PC-3 (cell line): ENCODE data around the gene SPTLC2. TPM values are rescaled to one million over a fixed set of nuclear protein-coding genes. Genes with fewer than 3 reads are reported as not detected.

Experiments
- ATAC-seq: fragments of 200-7000 bp; cut with Tn5 transposase; 2 replicates; pipeline ENCODE4 v1.9.1; 2020; ENCODE audit warnings: mild to moderate bottlenecking, moderate library complexity
- BruUV-seq: library from RNA; stranded (reverse); fragments of 400-500 nt; replicated peaks from 2 replicates; lab custom pipeline; 2021; lab: Mats Ljungman, UMichigan
- CTCF ChIA-PET: fragments of 300-600 bp; sonication (Branson Sonifier 250); formaldehyde crosslinking; loops from one replicate; lab custom pipeline; 2022; ENCODE audit warnings: antibody characterized with exemption; lab: Charles Lee
- POLR2A ChIA-PET: fragments of 300-600 bp; sonication (Branson Sonifier 250); formaldehyde crosslinking; loops from one replicate; lab custom pipeline; 2022; ENCODE audit warnings: antibody characterized with exemption; ENCODE audit not compliant: unreplicated experiment; lab: Charles Lee
- DNase-seq: peaks from one replicate; pipeline ENCODE4 v3.0.0-alpha.2; 2015
- H2AFZ ChIP-seq: fragments of 300-600 bp; sonication (generic); 2 replicates; pipeline ENCODE4 v1.6.0; 2016; ENCODE audit warnings: antibody characterized with exemption, low read length
- H3F3A ChIP-seq: fragments of 300-600 bp; sonication (generic); one replicate; pipeline ENCODE4 v1.6.0; 2017; ENCODE audit warnings: antibody characterized with exemption, low read length, control low read depth, mild to moderate bottlenecking; ENCODE audit not compliant: unreplicated experiment
- H3K27ac ChIP-seq: fragments of 300-600 bp; sonication (generic); 2 replicates; pipeline ENCODE4 v1.5.1; 2016; ENCODE audit warnings: mild to moderate bottlenecking, low read length
- H3K27me3 ChIP-seq: fragments of 300-600 bp; sonication (generic); 2 replicates; pipeline ENCODE4 v1.6.1; 2016; ENCODE audit warnings: low read length, mixed read lengths
- H3K36me3 ChIP-seq: fragments of 300-600 bp; sonication (generic); 2 replicates; pipeline ENCODE4 v1.6.1; 2016; ENCODE audit warnings: low read depth, mixed run types, low read length, mixed read lengths
- H3K4me1 ChIP-seq: fragments of 300-600 bp; sonication (generic); 2 replicates; pipeline ENCODE4 v1.5.1; 2016; ENCODE audit warnings: low read length; ENCODE audit not compliant: insufficient read depth
- H3K4me2 ChIP-seq: fragments of 300-600 bp; sonication (generic); 2 replicates; pipeline ENCODE4 v1.6.0; 2016; ENCODE audit warnings: low read length
- H3K4me3 ChIP-seq: fragments of 300-600 bp; sonication (generic); 2 replicates; pipeline ENCODE4 v1.5.1; 2016; ENCODE audit warnings: mild to moderate bottlenecking, low read length, mixed read lengths
- H3K79me2 ChIP-seq: fragments of 300-600 bp; sonication (generic); 2 replicates; pipeline ENCODE4 v1.6.1; 2017; ENCODE audit warnings: low read length, mixed read lengths
- H3K9ac ChIP-seq: fragments of 300-600 bp; sonication (generic); 2 replicates; pipeline ENCODE4 v1.6.0; 2016; ENCODE audit warnings: mild to moderate bottlenecking, low read length
- H3K9me2 ChIP-seq: fragments of 300-600 bp; sonication (generic); replicated peaks from 2 replicates; pipeline ENCODE4 v1.6.1; 2016; ENCODE audit warnings: mixed run types, low read length, mixed read lengths
- H3K9me3 ChIP-seq: fragments of 300-600 bp; sonication (generic); 2 replicates; pipeline ENCODE4 v1.6.1; 2016; ENCODE audit warnings: low read length, mixed read lengths
- H4K20me1 ChIP-seq: fragments of 300-600 bp; sonication (generic); 2 replicates; pipeline ENCODE4 v1.6.1; 2016; ENCODE audit warnings: low read length, mixed read lengths
- EZH2 ChIP-seq: fragments of 300-600 bp; sonication (generic); IDR thresholded peaks from one replicate; pipeline ENCODE4 v1.6.1; 2017; ENCODE audit warnings: antibody characterized with exemption, mild to moderate bottlenecking, low read length; ENCODE audit not compliant: unreplicated experiment
- EZH2phosphoT487 ChIP-seq: fragments of 300-600 bp; sonication (generic); IDR thresholded peaks from 2 replicates; pipeline ENCODE4 v1.6.1; 2018; ENCODE audit warnings: mild to moderate bottlenecking, antibody characterized with exemption, low read length, borderline replicate concordance
- intact Hi-C: fragments of 100-400 bp; cut with micrococcal nuclease; formaldehyde crosslinking; loops from 2 replicates; pipeline ENCODE4 v1.9.0; 2023
- total RNA-seq: library from RNA; depleted of rRNA; stranded (reverse); fragments of >200 nt; gene quantifications from 2 replicates; pipeline ENCODE4 v1.2.3, GENCODE V29; 2014
- TF ChIP-seq, protein P1 (sequence below): fragments of 300-600 bp; sonication (generic); conservative IDR thresholded peaks from 2 replicates; pipeline ENCODE4 v1.5.1; 2017; ENCODE audit warnings: antibody characterized with exemption, low read depth, mild to moderate bottlenecking, low read length

SPTLC2 gene
- total RNA-seq, 1 experiment from 2014 or later: 27.6 TPM

DNA sequence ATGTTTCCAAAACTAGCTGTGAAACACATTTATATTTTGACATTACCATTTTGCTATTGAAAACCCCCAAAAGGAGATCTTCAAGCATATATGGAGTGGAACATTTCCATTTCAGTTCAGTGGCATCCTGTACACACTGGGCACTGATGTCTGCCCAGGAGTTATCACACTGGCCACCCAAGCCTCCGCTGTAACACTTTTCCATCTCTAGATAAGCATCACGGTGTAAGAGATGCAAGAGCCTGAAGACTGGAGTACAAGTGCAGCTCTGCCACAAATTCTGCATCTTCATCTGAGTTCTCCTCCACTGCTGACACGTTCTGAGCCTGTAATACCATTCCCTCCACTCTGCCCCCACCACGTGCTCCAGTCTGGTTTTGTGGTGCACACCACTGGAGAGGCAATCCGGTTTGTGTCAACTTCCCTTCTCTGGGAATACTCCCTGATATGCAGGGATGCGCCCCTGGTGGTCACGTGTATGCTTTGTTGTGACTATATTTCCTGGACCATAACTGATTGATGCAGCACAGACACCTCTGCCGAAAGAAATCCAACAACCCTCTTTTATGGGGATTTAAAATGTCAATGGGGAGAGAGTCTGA is 12.7 kb downstream of the SPTLC2 start:
- peak; percentile 68 for ATAC-seq
- no peak overlapping the region for H3K4me3 ChIP-seq
- POLR2A ChIA-PET: no interaction called here
- H3K36me3 ChIP-seq: no peaks in the 10 kb centered on the region
- no peaks in the 10 kb centered on the region; the same call in 1 of the 2 replicates for H4K20me1 ChIP-seq
- H3K4me2 ChIP-seq: no peak overlapping the region
- H3F3A ChIP-seq: no peaks in the 10 kb centered on the region
- no peaks in the 10 kb centered on the region for H3K9me3 ChIP-seq
- TF ChIP-seq, protein P1, sequence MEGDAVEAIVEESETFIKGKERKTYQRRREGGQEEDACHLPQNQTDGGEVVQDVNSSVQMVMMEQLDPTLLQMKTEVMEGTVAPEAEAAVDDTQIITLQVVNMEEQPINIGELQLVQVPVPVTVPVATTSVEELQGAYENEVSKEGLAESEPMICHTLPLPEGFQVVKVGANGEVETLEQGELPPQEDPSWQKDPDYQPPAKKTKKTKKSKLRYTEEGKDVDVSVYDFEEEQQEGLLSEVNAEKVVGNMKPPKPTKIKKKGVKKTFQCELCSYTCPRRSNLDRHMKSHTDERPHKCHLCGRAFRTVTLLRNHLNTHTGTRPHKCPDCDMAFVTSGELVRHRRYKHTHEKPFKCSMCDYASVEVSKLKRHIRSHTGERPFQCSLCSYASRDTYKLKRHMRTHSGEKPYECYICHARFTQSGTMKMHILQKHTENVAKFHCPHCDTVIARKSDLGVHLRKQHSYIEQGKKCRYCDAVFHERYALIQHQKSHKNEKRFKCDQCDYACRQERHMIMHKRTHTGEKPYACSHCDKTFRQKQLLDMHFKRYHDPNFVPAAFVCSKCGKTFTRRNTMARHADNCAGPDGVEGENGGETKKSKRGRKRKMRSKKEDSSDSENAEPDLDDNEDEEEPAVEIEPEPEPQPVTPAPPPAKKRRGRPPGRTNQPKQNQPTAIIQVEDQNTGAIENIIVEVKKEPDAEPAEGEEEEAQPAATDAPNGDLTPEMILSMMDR: peak; percentile 63
- no peak for TF ChIP-seq EZH2
- H3K4me1 ChIP-seq: no peaks in the 10 kb centered on the region
- no peak overlapping the region for H3K27ac ChIP-seq
- intact Hi-C loops: no loop called here
- H3K9ac ChIP-seq: no peak overlapping the region
- no peak overlapping the region for H2AFZ ChIP-seq
- BruUV-seq: no TSS peak
- H3K27me3 ChIP-seq: no peaks in the 10 kb centered on the region
- H3K9me2 ChIP-seq: no peaks in the 10 kb centered on the region
- peaks cover 89% of the 10 kb centered on the region for H3K79me2 ChIP-seq
- DNase-seq: peak; percentile 35
- CTCF ChIA-PET: no interaction called here

DNA sequence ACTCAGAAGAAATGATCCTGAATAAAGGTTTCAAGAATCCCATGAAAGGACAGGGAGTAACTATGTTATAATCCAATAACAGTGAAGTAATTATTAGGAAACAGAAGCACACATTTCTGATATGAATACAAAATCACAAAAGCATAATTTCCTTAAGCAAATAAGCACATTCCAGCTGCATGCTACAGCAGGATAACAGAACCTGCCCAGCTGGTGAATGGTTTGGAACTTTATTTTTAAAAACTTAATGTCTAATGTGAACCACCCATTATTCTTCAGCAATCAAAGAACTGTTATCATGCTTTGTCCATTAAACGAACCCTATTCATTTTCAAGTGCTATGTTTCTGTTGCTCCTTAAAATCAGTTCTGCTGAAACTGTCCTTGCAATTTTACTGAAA is 13.4 kb downstream of the SPTLC2 start:
- CTCF ChIA-PET: no interaction called here
- no peak for DNase-seq
- H4K20me1 ChIP-seq: no peaks in the 10 kb centered on the region; the same call in 1 of the 2 replicates

More for the DNA sequence above, 13.4 kb downstream of the SPTLC2 start:
- no peaks in the 10 kb centered on the region for H3K9me3 ChIP-seq
- ATAC-seq: peak; percentile 18; the same call in 1 of the 2 replicates
- no peak overlapping the region for H3K4me2 ChIP-seq
- no peaks in the 10 kb centered on the region for H3K9me2 ChIP-seq
- H3K4me1 ChIP-seq: no peaks in the 10 kb centered on the region
- POLR2A ChIA-PET: no interaction called here
- no peaks in the 10 kb centered on the region for H3K36me3 ChIP-seq
- no peaks in the 10 kb centered on the region for H3K27me3 ChIP-seq
- H3K9ac ChIP-seq: no peak overlapping the region
- no peak overlapping the region for H2AFZ ChIP-seq
- H3F3A ChIP-seq: no peaks in the 10 kb centered on the region
- BruUV-seq: no TSS peak
- peaks cover 90% of the 10 kb centered on the region for H3K79me2 ChIP-seq
- intact Hi-C loops: no loop called here
- TF ChIP-seq EZH2phosphoT487 (no peak), EZH2 (no peak)
- TF ChIP-seq, protein P1: no peak
- H3K4me3 ChIP-seq: no peak overlapping the region
- H3K27ac ChIP-seq: no peak overlapping the region
